Suprapubic skin (tissue), 4 donors: ENCODE measurements around the gene ICAM2. TPM values are rescaled to one million over a fixed set of nuclear protein-coding genes. Genes with fewer than 3 reads are reported as not detected.
A peak's percentile ranks its signal among the peaks of the same experiment; 100 is the strongest.

Source experiments
- DNase-seq, 2 donors: peaks; one replicate each; pipeline ENCODE4 v3.0.0-alpha.2; 2019; ENCODE audit warnings: low spot score in 2 of 2
- H3K27ac ChIP-seq: fragments of 200-600 bp; sonication (generic); one replicate; pipeline ENCODE4 v1.5.1; 2019
- H3K27me3 ChIP-seq: fragments of 200-600 bp; sonication (generic); one replicate; pipeline ENCODE4 v1.5.1; 2019
- H3K36me3 ChIP-seq: fragments of 200-600 bp; sonication (generic); one replicate; pipeline ENCODE4 v1.5.1; 2019
- H3K4me1 ChIP-seq: fragments of 200-600 bp; sonication (generic); one replicate; pipeline ENCODE4 v1.5.1; 2019
- H3K4me3 ChIP-seq: fragments of 200-600 bp; sonication (generic); one replicate; pipeline ENCODE4 v1.5.1; 2019; ENCODE audit warnings: mild to moderate bottlenecking
- H3K9me3 ChIP-seq: fragments of 200-600 bp; sonication (generic); one replicate; pipeline ENCODE4 v1.5.1; 2019
- CTCF ChIP-seq, 2 donors: fragments of 200-600 bp in 1 of 2; fragments of 450-650 bp in 1 of 2; sonication (generic) in 1 of 2; IDR thresholded peaks; one replicate each; pipeline ENCODE4 v1.5.1; 2016 to 2019; ENCODE audit warnings: antibody characterized with exemption in 2 of 2, mild to moderate bottlenecking in 1 of 2, moderate library complexity in 1 of 2
- EP300 ChIP-seq: sonication (generic); formaldehyde crosslinking; IDR thresholded peaks from one replicate; pipeline ENCODE4 v1.6.1; 2017; ENCODE audit warnings: antibody characterized with exemption
- POLR2A ChIP-seq, 2 donors: fragments of 450-650 bp; IDR thresholded peaks; one replicate each; pipeline ENCODE4 v1.6.1; 2017; ENCODE audit warnings: antibody characterized with exemption in 2 of 2, mild to moderate bottlenecking in 2 of 2, moderate library complexity in 2 of 2
- POLR2AphosphoS5 ChIP-seq, 3 donors: sonication (generic); formaldehyde crosslinking; IDR thresholded peaks; one replicate each; pipeline ENCODE4 v1.6.1; 2017; ENCODE audit warnings: antibody characterized with exemption in 3 of 3
- WGBS: methylation state at CpG from one replicate; pipeline ENCODE4 v1.1.5; 2018; 5-methylcytosine and 5-hydroxymethylcytosine counted together
- total RNA-seq, 4 donors: library from RNA; depleted of rRNA; stranded (reverse); fragments of >200 nt; gene quantifications; one replicate each; pipeline ENCODE4 v1.1.0, GENCODE V29; 2016

The ICAM2 gene
- total RNA-seq, 4 donors from 2014 or later, result 8.4 to 32.5 (median 14.9) TPM

DNA sequence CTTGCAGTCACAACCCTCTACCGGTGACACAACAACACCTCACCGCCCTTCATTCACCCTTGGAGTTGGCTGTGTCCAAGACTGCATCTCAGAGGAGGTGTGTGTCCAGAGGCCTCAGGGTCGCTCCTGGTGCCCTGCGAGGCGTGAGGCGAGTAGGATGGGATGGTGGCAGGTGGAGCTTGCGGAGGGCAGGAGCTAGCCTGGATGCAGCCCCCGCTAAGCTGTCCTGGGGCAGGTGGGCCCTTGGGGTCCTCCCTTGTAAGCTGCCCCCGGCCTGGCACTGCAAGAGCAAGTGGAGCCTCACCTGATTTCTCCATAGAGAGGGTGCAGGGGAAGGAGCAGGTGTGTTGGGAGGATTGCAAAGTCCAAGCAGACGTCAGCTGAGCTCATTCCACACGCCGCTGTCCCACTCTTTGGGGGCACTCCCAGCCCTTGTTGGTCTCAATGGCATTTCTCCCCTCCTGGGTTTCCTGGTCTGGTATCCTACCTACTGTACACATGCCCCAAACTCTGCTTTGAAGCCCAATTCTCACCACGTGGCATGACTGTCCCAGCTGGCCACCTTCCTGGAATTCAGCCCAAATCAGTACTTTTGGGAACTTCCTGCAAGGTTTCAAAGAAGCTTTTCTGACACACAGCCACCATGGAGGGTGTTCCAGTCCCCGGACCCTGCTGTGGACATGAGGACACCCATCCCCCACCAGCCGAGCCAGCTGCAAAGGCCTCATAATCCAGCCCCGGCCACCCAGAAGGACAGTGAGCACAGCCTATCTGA is 18.1 kb upstream of the ICAM2 start:
- DNase-seq, result peak; percentile 44 to 45
- Histone ChIP-seq H3K27me3 (no peaks in the 10 kb centered on the region), H3K36me3 (peaks cover 21% of the 10 kb centered on the region), H3K4me3 (no peak overlapping the region), H3K27ac (no peak overlapping the region), H3K9me3 (no peaks in the 10 kb centered on the region), H3K4me1 (no peaks in the 10 kb centered on the region)
- TF ChIP-seq POLR2AphosphoS5 (IDR thresholded peaks at IDR 0.05) (no peak), EP300 (no peak), CTCF (IDR thresholded peaks at IDR 0.05) (no peak), POLR2A (IDR thresholded peaks at IDR 0.05) (no peak)
- WGBS, result 91% methylated on average over 15 of the region's 16 CpGs

DNA sequence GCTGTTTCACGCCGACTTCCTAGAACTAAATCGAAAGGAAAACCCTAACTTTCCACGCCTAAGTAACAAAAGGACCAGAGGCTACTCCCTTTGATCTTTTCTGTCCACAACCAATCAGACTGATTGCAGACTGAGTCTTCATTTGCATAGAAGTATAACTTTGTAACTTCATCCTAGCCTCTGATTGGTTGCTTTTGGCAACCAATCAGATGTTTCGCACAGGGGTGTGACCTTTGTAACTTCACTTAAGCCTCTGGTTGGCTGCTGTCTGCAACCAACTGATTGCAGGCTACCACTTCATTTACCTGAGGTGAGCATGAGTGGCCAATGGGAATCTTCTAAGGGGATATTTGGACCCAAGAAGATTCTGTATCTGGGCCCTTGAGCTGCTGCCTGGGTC is 17.4 kb upstream of the ICAM2 start:
- TF ChIP-seq EP300, result no peak
- TF ChIP-seq POLR2AphosphoS5 (IDR thresholded peaks at IDR 0.05), result no peak
- TF ChIP-seq CTCF (IDR thresholded peaks at IDR 0.05), result no peak
- TF ChIP-seq POLR2A (IDR thresholded peaks at IDR 0.05), result no peak
- Histone ChIP-seq H3K27ac (no peak overlapping the region), H3K4me3 (no peak overlapping the region), H3K4me1 (no peaks in the 10 kb centered on the region), H3K9me3 (no peaks in the 10 kb centered on the region), H3K27me3 (no peaks in the 10 kb centered on the region), H3K36me3 (peaks cover 14% of the 10 kb centered on the region)
- DNase-seq, result no peak
- 89% methylated on average over 5 of the region's 5 CpGs for WGBS

- no peaks in the 10 kb centered on the region for H3K9me3 ChIP-seq
- DNase-seq, result peak; percentile 20 to 53
- H3K4me1 ChIP-seq, result no peaks in the 10 kb centered on the region
- no peak overlapping the region for H3K27ac ChIP-seq
- H3K27me3 ChIP-seq, result no peaks in the 10 kb centered on the region
- peaks cover 13% of the 10 kb centered on the region for H3K36me3 ChIP-seq
- 87% methylated on average over 6 of the region's 6 CpGs for WGBS
- TF ChIP-seq CTCF (IDR thresholded peaks at IDR 0.05) (no peak), EP300 (no peak), POLR2A (IDR thresholded peaks at IDR 0.05) (no peak), POLR2AphosphoS5 (IDR thresholded peaks at IDR 0.05) (no peak)
- H3K4me3 ChIP-seq, result no peak overlapping the region
These were observed 16.7 kb upstream of the ICAM2 start for GRCh38 chr17:64037180-64037579.

GRCh38 chr17:64036198-64036922 is 15.9 kb upstream of the ICAM2 start:
- H3K9me3 ChIP-seq, result no peaks in the 10 kb centered on the region
- TF ChIP-seq CTCF (IDR thresholded peaks at IDR 0.05) (no peak), EP300 (no peak), POLR2AphosphoS5 (IDR thresholded peaks at IDR 0.05) (no peak), POLR2A (IDR thresholded peaks at IDR 0.05) (no peak)
- H3K27ac ChIP-seq, result no peak overlapping the region
- H3K4me3 ChIP-seq, result no peak overlapping the region
- peaks cover 13% of the 10 kb centered on the region for H3K36me3 ChIP-seq
- no peaks in the 10 kb centered on the region for H3K4me1 ChIP-seq
- DNase-seq, result peak; percentile 49 to 74
- 87% methylated on average over 14 of the region's 14 CpGs for WGBS
- no peaks in the 10 kb centered on the region for H3K27me3 ChIP-seq

- WGBS, result 71% methylated on average over 4 of the region's 4 CpGs
These were observed 11.6 kb upstream of the ICAM2 start for GRCh38 chr17:64032081-64032480.

More at GRCh38 chr17:64032081-64032480, 11.6 kb upstream of the ICAM2 start:
- H3K4me1 ChIP-seq, result no peaks in the 10 kb centered on the region
- no peaks in the 10 kb centered on the region for H3K36me3 ChIP-seq
- H3K27ac ChIP-seq, result no peak overlapping the region
- no peak overlapping the region for H3K4me3 ChIP-seq
- no peak for TF ChIP-seq CTCF (IDR thresholded peaks at IDR 0.05)
- TF ChIP-seq POLR2AphosphoS5 (IDR thresholded peaks at IDR 0.05), result no peak
- no peaks in the 10 kb centered on the region for H3K9me3 ChIP-seq
- H3K27me3 ChIP-seq, result no peaks in the 10 kb centered on the region
- DNase-seq, result peak in 1 of 2 donors; percentile 29
